Embryonic facial prominence (tissue), 1 donor: ENCODE data around the gene FAF1.

Experiments
- DNase-seq: peaks from one replicate; pipeline ENCODE4 v3.0.0-alpha.2; 2016; ENCODE audit errors: extremely low spot score

FAF1 gene

GRCh38 chr1:50634251-50634650 lies 325.8 kb downstream of the FAF1 start:
- no peak for DNase-seq

- DNase-seq: no peak
Observed at GRCh38 chr1:50633465-50633864, 326.6 kb downstream of the FAF1 start.

- no peak for DNase-seq
Observed at GRCh38 chr1:50631161-50631560, 328.9 kb downstream of the FAF1 start.

GRCh38 chr1:50622259-50622658 lies 337.8 kb downstream of the FAF1 start:
- DNase-seq: no peak

- no peak for DNase-seq
Observed at GRCh38 chr1:50620680-50621329, 339.3 kb downstream of the FAF1 start.

- DNase-seq: no peak
Observed at GRCh38 chr1:50615036-50615750, 344.9 kb downstream of the FAF1 start.

GRCh38 chr1:50611675-50612074 lies 348.4 kb downstream of the FAF1 start:
- no peak for DNase-seq

- no peak for DNase-seq
Observed at GRCh38 chr1:50610563-50610962, 349.5 kb downstream of the FAF1 start.

- no peak for DNase-seq
Observed at GRCh38 chr1:50609508-50609907, 350.6 kb downstream of the FAF1 start.

- DNase-seq: no peak
Observed at GRCh38 chr1:50605186-50605875, 354.7 kb downstream of the FAF1 start.

GRCh38 chr1:50604580-50604979 lies 355.5 kb downstream of the FAF1 start:
- no peak for DNase-seq

- DNase-seq: no peak
Observed at GRCh38 chr1:50603274-50604271, 356.5 kb downstream of the FAF1 start.

GRCh38 chr1:50599546-50599945 lies 360.5 kb downstream of the FAF1 start:
- DNase-seq: no peak

GRCh38 chr1:50595874-50596273 lies 364.2 kb downstream of the FAF1 start:
- DNase-seq: no peak

- no peak for DNase-seq
Observed at GRCh38 chr1:50593515-50593914, 366.6 kb downstream of the FAF1 start.

- DNase-seq: no peak
Observed at GRCh38 chr1:50591598-50591997, 368.5 kb downstream of the FAF1 start.

- DNase-seq: no peak
Observed at GRCh38 chr1:50582346-50582745, 377.7 kb downstream of the FAF1 start.

- DNase-seq: no peak
Observed at GRCh38 chr1:50570066-50570468, 390.0 kb downstream of the FAF1 start.

- DNase-seq: no peak
Observed at GRCh38 chr1:50568782-50569181, 391.3 kb downstream of the FAF1 start.

GRCh38 chr1:50566405-50566804 lies 393.7 kb downstream of the FAF1 start:
- DNase-seq: no peak

GRCh38 chr1:50564417-50564816 lies 395.6 kb downstream of the FAF1 start:
- no peak for DNase-seq

- no peak for DNase-seq
Observed at GRCh38 chr1:50562106-50562505, 398.0 kb downstream of the FAF1 start.
